NCI-H460 (cell line): ENCODE results near the gene MAN2A1. TPM values are rescaled to one million over a fixed set of nuclear protein-coding genes. Genes with fewer than 3 reads are reported as not detected.

Source experiments
- DNase-seq: peaks from one replicate; pipeline ENCODE4 v3.0.0-alpha.2; 2016; ENCODE audit warnings: low read depth; ENCODE audit errors: extremely low read depth
- polyA plus RNA-seq: library from polyadenylated mRNA; depleted of rRNA; stranded (reverse); fragments of >200 nt; gene quantifications from 2 replicates; pipeline ENCODE4 v1.2.3, GENCODE V29; 2014; cell fraction: nucleus; rRNA removed
- total RNA-seq: library from RNA; depleted of rRNA; stranded (reverse); fragments of >200 nt; shearing (Covaris generic); gene quantifications from 2 replicates; pipeline ENCODE4 v1.2.3, GENCODE V29; 2014; rRNA removed

The MAN2A1 gene
- total RNA-seq = 147 and 151 TPM in 2 replicates
- 66.6 and 104 TPM in 2 replicates for polyA plus RNA-seq

DNA sequence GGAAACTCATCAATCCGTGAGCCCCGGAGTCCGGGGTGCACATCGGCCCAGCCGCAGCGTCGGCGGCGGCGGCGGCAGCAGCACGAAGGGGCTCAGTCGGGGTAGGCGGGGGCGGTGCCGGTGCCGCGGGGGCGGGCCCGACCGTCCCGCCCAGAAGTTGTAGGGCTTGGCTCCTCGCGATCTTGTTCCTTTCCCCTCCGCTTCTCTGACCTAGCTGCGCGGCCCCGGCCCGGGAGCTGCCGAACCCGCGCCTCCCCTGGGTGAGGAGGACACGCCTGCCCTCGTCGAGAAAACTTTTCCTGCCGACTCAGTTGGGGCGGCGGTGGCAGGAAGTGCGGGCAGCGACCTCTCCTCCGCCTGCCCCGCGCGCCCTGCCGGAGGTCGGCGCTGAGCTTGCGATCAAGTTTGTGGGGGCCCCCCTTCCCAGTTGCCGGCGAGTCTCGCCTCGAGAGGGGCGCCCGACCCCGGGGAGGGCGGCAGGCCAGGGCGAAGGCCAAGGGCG lies at the start of gene MAN2A1:
TSS of gene MAN2A1 (plus strand) at position 188 of the 502 bp plus-strand sequence. CDS start 491 bp downstream, outside the sequence.
- peak; percentile 70 for DNase-seq

DNA sequence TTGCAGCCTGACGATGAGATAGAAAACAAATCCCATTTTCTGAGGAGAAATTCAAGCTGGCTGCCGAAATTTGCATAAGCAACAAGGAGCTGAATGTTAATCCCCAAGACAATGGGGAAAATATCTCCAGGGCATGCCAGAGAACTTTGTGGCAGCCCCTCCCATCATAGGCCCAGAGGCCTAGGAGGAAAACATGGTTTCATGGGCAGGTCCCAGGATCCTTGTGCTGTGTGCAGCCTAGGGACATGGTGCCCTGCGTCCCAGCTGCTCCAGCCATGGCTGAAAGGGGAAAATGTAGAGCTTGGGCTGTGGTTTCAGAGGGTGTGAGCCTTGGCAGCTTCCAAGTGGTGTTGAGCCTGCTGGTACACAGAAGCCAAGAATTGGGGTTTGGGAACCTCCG lies 48.8 kb upstream of the MAN2A1 start:
- DNase-seq = no peak

GRCh38 chr5:109643791-109644350 lies 45.9 kb upstream of the MAN2A1 start:
- no peak for DNase-seq

DNA sequence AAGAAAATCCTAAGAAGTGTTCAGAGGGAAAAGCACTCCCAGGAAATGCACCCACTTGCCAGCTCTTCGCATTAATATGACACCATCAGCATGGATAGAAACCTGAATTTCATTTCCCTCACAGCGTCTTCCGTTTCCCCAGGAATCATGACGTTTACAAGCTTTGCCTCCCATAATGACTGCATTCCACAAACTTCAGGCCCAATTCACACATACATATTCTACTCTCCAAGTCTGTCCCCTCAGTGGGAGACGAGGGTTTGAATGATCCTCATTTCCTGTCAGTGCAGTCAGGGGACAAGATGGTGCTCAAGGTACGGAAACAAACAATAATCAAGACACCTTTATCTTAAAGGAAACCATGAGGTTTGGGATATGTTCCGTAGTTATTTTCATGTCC lies 44.9 kb upstream of the MAN2A1 start:
- no peak for DNase-seq

GRCh38 chr5:109645707-109646192 lies 44.0 kb upstream of the MAN2A1 start:
- DNase-seq = no peak

DNA sequence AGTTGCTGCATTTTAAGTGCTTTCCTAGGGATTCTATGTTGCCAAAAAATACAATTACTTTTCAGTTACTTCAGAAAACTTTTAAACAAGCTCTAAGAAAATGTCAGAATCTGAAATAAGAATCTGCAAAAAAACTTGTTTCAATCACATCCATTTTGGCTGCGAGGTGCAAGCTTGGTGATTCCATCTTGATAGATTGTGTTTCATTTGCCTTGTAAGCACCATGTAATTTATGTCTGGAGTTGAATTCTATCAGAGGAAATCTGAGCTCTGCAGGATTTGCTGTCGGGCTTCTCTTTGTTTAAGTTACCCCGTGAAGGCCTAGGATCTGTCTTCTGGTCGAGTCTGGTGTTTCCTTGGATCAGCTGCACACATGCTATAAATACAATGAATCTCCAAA lies 40.4 kb upstream of the MAN2A1 start:
- DNase-seq = no peak

DNA sequence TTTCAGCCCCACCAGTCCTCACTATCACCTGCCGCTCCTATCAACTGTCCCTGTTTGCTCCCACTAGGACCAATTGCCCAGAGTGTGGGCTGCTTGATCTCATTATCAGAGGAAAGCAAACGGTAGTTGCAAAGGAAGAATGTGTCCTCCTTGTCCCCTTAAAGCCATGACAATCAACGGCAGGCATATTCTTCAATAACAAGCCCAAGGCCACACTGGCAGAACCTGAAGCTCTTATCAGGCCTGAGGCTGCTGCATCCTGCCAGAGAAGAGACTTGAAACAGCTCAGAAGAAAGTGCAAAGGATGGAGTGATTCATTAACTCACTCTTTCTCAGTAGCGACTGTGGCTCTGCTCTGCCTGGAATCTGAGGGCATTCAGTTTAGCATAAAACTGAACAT lies 39.2 kb upstream of the MAN2A1 start:
- DNase-seq = no peak

DNA sequence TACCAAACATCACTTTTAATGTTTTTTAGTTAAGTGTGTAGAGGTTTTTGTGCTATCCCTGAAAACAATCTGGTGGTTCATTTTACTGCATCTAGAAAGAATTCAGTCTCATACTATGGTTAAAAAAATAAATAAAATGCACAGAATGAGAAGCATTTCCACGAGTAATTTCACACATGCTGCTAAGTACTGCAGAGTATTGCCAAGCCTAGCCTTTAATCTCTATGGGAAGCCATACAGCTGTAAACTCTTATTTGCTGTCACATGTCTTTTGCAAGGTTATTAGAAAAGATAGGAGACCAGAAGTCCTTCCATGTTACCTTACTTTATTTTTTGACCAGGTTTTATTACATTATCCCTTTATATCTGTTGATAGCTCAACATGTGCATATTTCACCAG lies 37.6 kb upstream of the MAN2A1 start:
- DNase-seq = no peak

GRCh38 chr5:109653042-109653441 lies 36.7 kb upstream of the MAN2A1 start:
- DNase-seq = no peak

DNA sequence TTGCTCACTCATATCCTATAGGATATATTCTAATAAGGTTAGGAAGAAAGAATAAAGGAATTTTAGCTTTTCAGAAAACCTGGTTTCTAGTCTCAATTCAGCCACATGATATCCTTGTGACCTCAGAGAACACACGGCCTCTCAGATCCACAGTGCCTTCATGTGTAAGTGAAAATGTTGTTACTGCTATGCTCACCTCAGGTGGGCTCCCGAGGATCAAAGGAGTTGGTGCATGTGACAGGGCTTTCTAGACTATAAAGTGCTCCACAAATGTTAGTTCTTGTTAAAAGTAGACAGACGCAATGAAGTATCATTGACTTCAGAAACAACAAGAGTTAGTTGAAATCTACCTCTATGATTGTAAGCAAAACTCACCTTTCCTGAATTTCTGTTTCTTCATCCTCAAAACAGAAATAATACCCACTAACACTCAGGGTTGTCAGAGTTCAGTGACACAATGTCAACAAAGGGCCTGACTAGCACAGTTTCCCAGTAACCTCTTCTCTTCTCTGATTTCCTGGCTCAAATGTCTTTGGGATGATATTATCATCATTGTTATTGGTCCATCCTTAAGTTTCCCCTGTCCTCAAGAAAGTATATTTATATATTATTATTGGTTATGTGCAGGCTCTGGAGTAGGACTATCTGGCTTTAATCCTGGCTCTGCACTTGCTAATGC lies 36.0 kb upstream of the MAN2A1 start:
- no peak for DNase-seq

GRCh38 chr5:109654455-109654854 lies 35.3 kb upstream of the MAN2A1 start:
- DNase-seq = no peak

DNA sequence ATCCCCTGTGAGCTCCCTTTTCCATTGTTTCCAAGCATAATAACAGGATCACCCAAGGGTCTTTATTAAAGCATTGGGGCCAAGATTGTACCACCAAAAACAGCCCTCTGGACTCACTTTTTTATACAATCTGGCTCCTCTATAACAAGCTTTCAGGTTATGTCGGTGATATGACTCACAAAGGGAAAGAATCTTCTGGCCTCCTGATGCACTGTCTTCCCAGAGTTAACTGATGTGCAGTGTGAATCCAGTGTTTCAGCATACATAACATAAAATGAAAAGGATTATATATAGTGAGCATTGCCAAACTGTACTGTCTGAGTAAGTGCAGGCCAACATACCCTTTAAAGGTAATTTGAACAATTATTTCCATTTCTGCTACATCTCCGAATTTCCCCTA lies 33.9 kb upstream of the MAN2A1 start:
- no peak for DNase-seq

DNA sequence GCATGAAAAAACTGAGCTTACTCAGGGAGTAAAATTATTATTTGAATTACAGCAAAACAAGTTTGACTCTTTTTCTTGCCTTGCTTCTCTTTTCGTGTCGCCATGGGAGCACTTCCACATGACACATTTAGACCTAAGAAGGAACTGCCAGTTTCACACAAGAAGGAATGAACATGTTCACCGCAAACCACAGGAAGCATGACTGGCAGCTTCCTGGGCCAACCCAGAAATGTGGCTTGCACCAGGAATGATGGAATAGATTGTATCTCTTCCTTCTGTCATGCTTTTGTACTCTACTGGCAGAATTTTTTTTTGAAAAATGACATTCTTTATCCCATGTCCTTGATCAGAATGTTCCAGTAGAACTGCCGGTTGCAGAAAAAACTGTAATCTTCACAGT lies 32.9 kb upstream of the MAN2A1 start:
- DNase-seq = no peak

GRCh38 chr5:109659901-109660300 lies 29.8 kb upstream of the MAN2A1 start:
- DNase-seq = no peak

DNA sequence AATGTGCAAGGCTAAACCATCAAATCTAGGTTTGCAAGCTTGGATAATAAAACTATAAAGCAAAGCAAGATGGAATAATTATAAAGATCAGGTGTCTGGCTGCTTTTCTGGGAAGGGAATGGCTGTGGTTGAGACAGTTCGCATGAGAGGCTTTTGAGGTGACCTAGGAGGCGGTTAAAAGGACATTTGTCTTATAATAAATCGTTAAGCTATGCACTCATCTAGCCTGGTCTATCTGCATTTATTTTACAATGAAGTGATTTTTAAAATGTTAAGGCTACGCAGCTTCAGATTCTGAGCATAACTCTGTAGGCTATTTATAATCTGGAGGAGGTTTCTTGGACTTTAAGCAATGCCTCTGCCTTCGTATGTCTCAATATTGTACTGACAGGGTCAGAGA lies 29.4 kb upstream of the MAN2A1 start:
- DNase-seq = no peak

DNA sequence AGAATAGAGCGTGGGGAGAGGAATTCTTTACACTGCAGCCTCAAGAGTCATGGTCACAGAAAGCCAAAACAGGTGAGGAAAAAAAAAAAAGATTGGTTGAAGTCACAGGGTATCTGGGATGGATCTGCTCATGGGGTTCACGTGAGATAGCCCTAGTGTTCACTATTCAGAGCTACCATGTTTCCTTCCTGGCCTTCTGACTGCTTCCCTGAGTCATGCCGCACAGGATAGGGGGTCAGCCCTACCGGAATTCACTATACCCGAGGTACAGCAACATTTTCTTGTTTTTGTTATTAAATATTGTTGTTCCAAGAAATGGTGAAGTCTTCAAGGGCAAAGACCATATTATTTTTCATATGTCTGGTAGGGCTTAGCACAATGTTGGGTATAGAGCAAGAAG lies 21.5 kb upstream of the MAN2A1 start:
- DNase-seq = no peak

- DNase-seq = no peak
These were observed 20.9 kb upstream of the MAN2A1 start for GRCh38 chr5:109668668-109669422.

DNA sequence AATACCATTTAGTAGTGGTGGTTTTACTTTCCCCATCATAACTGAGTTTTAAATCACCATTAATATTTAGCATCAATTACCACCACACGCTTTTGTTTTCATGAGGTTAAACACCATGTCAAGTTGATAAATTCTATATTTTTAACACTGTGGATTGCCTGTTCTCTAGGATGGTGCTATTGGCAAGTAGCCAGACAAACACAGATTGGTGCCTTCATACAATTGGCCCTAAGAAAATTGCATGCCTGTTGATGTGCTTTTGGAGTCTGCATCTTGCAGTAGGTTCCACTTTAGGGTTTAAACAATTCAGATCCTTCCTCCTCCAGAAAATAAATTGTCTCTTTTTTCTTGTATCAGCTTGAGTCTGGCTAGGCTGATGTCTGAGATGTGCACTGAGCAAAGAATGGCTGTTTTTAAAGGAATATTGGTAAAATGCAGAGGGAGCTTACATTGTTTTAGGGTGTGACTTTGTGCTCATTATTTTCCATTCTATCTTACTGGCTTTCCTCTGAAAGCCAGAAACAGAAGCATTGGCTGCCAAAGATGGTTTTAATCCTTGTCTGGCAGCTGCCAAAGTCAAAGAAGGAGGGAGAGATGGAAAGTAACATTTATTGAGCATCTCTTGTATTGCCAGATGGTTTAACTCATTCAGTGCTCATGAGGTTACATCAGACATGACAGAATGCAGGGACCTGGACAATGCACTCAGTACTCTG lies 19.6 kb upstream of the MAN2A1 start:
- DNase-seq = no peak

DNA sequence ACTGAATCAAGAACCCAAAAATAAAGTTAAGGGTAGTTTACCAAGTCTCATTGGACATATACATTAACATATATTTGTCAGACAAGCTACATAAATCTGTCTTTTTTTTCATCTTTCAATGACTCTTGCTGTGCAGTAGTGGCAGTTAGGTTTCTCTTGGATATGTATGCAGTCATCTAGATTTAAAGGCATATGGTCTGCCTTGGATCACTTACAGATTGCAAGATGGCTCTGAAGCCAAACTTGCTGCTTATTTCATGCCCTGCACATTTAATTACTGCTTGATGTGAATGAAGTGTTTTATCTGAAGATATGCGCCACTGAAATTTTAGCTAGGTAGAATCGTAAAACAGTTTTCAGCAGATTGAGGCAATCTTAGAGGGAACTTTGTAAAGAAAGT lies 18.6 kb upstream of the MAN2A1 start:
- DNase-seq = no peak

DNA sequence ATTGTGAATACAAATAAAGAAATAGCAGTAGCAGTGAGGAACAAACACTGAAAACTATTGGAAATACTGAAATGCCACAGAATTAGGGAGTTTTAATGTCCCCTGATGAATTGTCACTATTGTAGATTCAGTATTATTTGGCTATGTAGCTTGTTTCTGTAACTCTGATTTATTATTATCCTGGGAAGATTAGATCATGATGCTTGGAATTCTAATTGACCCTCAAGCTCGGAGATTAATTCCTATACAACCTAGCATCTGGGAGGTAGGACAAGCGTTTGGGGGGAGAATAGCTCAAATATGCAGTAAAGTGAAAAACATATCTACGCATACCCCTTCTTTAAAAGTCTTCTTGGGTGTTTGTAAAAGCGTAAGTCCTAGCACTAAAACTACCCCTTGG lies 15.1 kb upstream of the MAN2A1 start:
- no peak for DNase-seq

GRCh38 chr5:109676920-109677319 lies 12.8 kb upstream of the MAN2A1 start:
- DNase-seq = no peak
